ENCODE measurements around the gene NKAIN2.

NKAIN2 gene

DNA sequence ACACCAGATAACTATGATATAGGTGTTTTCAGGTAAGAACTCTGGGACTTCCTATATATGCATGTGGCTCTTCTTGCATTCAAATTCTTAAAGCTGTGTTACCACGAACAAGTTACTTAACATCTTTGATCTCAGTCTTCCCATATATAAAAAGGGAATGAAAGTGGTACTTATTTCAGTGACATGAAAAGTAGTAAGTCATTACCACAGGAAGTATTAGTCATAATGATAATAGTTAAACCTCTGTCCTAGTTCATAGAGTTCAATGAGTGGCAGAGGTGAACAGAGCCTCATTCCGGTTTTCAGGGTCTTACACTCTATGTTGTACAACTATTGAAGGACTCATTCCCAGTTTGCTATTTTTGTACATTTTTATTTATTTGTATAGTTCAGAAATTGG lies 237.0 kb downstream of the NKAIN2 start:
- Histone ChIP-seq H3K36me3 (ENCODE audit: control insufficient read depth in 1 of 2, insufficient read depth in 2 of 2, low read length in 2 of 2) (no peaks in the 10 kb centered on the region), H3K27ac (ENCODE audit: low read depth, low read length) (no peak overlapping the region), H3K9me3 (ENCODE audit: control insufficient read depth in 1 of 2, low read length in 2 of 2) (no peaks in the 10 kb centered on the region), H3K4me1 (ENCODE audit: control insufficient read depth in 1 of 2, insufficient read depth in 2 of 2, low read length in 2 of 2) (no peaks in the 10 kb centered on the region), H3K27me3 (ENCODE audit: control insufficient read depth in 1 of 2, insufficient read depth in 2 of 2, low read length in 2 of 2) (no peaks in the 10 kb centered on the region), H3K4me3 (ENCODE audit: low read depth in 1 of 2, low read length in 2 of 2) (no peak overlapping the region), H3K9ac (ENCODE audit: low read depth in 1 of 2, low read length in 2 of 2) (no peak overlapping the region)

DNA sequence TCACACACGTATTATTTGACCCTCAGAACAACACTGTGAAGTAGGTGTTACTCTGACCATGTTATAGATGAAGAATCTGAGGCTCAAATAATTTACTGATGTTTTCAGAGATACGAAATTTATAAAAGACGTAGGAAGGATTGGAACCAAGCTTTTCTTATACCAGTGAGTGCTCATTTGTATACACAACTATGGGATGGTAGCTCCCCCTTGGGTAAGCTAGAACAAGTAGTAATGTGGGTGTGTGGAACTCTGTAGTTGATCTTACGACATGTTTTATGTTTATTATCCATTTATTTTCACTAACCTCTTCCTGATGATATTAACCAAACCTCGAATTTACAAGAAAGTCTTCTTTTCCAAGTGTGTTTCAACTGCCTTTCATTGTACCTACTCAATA lies 248.5 kb downstream of the NKAIN2 start:
- Histone ChIP-seq H3K9me3 (ENCODE audit: control insufficient read depth in 1 of 2, low read length in 2 of 2) (no peaks in the 10 kb centered on the region), H3K27me3 (ENCODE audit: control insufficient read depth in 1 of 2, insufficient read depth in 2 of 2, low read length in 2 of 2) (no peaks in the 10 kb centered on the region), H3K4me3 (ENCODE audit: low read depth in 1 of 2, low read length in 2 of 2) (no peak overlapping the region), H3K36me3 (ENCODE audit: control insufficient read depth in 1 of 2, insufficient read depth in 2 of 2, low read length in 2 of 2) (no peaks in the 10 kb centered on the region), H3K4me1 (ENCODE audit: control insufficient read depth in 1 of 2, insufficient read depth in 2 of 2, low read length in 2 of 2) (no peaks in the 10 kb centered on the region), H3K27ac (ENCODE audit: low read depth, low read length) (no peak overlapping the region), H3K9ac (ENCODE audit: low read depth in 1 of 2, low read length in 2 of 2) (no peak overlapping the region)

DNA sequence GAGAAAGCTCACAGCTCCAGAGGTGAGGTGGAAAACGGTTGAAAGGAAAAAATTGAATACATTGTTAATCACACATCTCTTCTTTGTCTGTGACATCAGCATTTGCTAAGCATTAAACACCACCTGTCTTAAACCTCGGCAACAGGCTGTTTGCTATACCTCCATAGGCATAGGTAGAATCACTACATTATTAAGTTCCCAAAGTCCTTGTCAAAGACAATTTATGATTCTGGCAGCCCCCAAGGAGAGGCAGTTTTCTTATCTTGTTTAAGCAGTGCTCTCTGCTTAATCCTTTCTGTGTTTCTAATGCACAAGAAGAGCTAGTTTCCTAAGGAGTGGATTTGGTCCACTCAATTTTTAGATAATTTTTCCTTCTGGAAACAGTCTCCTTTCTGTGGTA lies 249.7 kb downstream of the NKAIN2 start:
- Histone ChIP-seq H3K9me3 (ENCODE audit: control insufficient read depth in 1 of 2, low read length in 2 of 2) (no peaks in the 10 kb centered on the region), H3K27ac (ENCODE audit: low read depth, low read length) (no peak overlapping the region), H3K36me3 (ENCODE audit: control insufficient read depth in 1 of 2, insufficient read depth in 2 of 2, low read length in 2 of 2) (no peaks in the 10 kb centered on the region), H3K4me3 (ENCODE audit: low read depth in 1 of 2, low read length in 2 of 2) (no peak overlapping the region), H3K9ac (ENCODE audit: low read depth in 1 of 2, low read length in 2 of 2) (no peak overlapping the region), H3K4me1 (ENCODE audit: control insufficient read depth in 1 of 2, insufficient read depth in 2 of 2, low read length in 2 of 2) (no peaks in the 10 kb centered on the region), H3K27me3 (ENCODE audit: control insufficient read depth in 1 of 2, insufficient read depth in 2 of 2, low read length in 2 of 2) (no peaks in the 10 kb centered on the region)

DNA sequence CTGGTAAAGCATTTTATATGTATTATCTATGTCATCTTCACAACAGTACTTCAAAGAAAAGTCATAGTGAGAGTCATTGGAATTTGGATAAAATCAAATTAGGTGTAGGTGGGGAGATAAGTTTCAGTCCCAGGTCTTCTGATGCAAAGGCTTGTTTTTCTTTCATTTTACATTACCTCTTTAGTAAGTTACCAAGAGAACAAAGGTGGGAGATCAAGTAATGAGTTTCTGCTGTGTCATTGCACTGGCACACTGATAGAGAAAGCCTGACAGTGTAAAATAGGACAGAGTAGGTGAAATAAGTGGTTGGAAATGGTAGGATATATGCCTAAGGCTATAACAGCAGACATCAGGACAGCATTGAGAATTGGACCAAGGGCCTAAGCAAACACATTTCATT lies 250.4 kb downstream of the NKAIN2 start:
- H3K4me3 ChIP-seq (ENCODE audit: low read depth in 1 of 2, low read length in 2 of 2), result no peak overlapping the region

DNA sequence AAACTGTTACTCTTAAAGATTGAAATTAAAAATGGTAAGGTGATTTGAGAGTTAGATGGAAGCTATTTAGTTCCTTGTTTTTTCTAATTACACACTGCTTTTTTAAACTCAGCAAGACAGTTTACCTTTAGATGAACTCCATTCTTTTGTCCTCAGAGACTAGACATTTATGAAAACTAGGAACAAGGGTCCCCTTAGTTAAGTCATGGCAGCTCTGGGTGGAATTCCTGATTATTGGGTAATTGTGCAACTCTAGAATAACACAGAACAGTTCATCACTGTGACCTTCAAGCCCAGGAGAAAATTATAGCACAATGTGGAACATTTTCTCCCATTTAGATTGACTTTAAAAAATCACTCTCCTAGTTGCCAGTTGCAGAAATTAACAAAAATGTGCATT lies 251.7 kb downstream of the NKAIN2 start:
- H3K27ac ChIP-seq (ENCODE audit: low read depth, low read length), result no peak overlapping the region
- H3K27me3 ChIP-seq (ENCODE audit: control insufficient read depth in 1 of 2, insufficient read depth in 2 of 2, low read length in 2 of 2), result no peaks in the 10 kb centered on the region
- H3K4me1 ChIP-seq (ENCODE audit: control insufficient read depth in 1 of 2, insufficient read depth in 2 of 2, low read length in 2 of 2), result no peaks in the 10 kb centered on the region
- no peaks in the 10 kb centered on the region for H3K36me3 ChIP-seq (ENCODE audit: control insufficient read depth in 1 of 2, insufficient read depth in 2 of 2, low read length in 2 of 2)
- no peaks in the 10 kb centered on the region for H3K9me3 ChIP-seq (ENCODE audit: control insufficient read depth in 1 of 2, low read length in 2 of 2)
- no peak overlapping the region for H3K9ac ChIP-seq (ENCODE audit: low read depth in 1 of 2, low read length in 2 of 2)
- H3K4me3 ChIP-seq (ENCODE audit: low read depth in 1 of 2, low read length in 2 of 2), result no peak overlapping the region

More for the DNA sequence above, 250.4 kb downstream of the NKAIN2 start:
- Histone ChIP-seq H3K27ac (ENCODE audit: low read depth, low read length) (no peak overlapping the region), H3K9me3 (ENCODE audit: control insufficient read depth in 1 of 2, low read length in 2 of 2) (no peaks in the 10 kb centered on the region), H3K4me1 (ENCODE audit: control insufficient read depth in 1 of 2, insufficient read depth in 2 of 2, low read length in 2 of 2) (no peaks in the 10 kb centered on the region), H3K27me3 (ENCODE audit: control insufficient read depth in 1 of 2, insufficient read depth in 2 of 2, low read length in 2 of 2) (no peaks in the 10 kb centered on the region), H3K36me3 (ENCODE audit: control insufficient read depth in 1 of 2, insufficient read depth in 2 of 2, low read length in 2 of 2) (no peaks in the 10 kb centered on the region), H3K9ac (ENCODE audit: low read depth in 1 of 2, low read length in 2 of 2) (no peak overlapping the region)

DNA sequence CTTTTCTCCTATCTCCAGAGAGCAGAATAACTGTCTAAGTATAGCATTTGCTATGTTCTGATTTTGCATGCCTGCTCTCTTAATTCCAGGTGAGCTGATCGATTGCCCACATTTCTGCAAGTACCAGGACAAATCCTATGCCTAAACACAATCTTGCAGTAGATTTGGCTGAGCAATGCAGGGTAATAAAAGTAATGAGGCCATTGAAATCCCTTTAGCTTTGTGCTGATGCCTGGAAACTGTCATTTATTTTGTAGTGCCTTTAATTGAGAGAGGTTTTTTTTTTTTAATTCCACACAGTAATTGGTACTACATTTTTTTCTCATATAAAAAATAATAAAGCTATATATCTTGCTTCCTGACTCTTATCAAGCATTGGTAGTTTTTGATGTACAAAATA lies 252.3 kb downstream of the NKAIN2 start:
- Histone ChIP-seq H3K4me3 (ENCODE audit: low read depth in 1 of 2, low read length in 2 of 2) (no peak overlapping the region), H3K9me3 (ENCODE audit: control insufficient read depth in 1 of 2, low read length in 2 of 2) (no peaks in the 10 kb centered on the region), H3K27me3 (ENCODE audit: control insufficient read depth in 1 of 2, insufficient read depth in 2 of 2, low read length in 2 of 2) (no peaks in the 10 kb centered on the region), H3K27ac (ENCODE audit: low read depth, low read length) (no peak overlapping the region), H3K9ac (ENCODE audit: low read depth in 1 of 2, low read length in 2 of 2) (no peak overlapping the region), H3K4me1 (ENCODE audit: control insufficient read depth in 1 of 2, insufficient read depth in 2 of 2, low read length in 2 of 2) (no peaks in the 10 kb centered on the region), H3K36me3 (ENCODE audit: control insufficient read depth in 1 of 2, insufficient read depth in 2 of 2, low read length in 2 of 2) (no peaks in the 10 kb centered on the region)

DNA sequence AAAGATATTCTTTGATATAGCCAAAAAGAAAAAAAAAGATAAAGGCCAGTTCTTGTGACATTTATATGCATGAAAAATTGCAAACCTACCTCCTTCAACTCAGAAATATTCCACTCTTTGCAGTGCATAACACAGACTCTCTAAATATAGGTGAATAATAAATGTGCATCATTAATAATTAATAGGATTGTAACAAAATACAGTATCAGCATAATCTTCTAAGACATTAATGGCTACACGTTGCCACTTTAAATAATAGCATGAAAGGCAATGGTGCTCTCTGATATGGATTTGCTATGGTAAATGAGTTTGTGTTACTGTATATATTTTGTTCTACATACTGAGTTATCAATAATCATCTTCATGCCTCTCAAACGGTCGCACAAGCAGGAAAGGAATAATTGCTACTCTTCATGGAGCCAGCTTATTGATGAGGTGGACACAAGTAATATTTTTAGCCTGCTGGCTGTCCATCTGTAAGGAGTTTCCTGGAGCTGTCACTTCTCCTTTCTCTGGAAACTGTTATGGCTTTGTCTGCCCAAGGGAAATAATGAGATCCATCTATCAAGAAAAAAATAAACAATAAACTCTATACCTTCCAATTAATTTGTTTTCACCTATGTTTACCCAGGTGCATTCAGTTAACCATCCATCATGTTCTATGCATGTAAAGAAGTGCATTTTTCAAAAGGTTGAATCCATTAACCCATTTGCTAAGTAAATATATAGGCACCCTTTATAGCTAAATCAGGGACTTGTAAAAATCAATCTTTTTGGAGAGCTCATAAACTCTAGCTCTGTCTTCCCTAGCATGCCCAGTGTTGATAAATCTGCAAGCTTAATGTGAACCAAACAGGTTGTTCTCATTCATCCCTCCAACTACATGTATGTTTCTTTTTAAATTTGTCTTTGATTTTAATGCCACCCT lies 253.0 kb downstream of the NKAIN2 start:
- no peak overlapping the region for H3K9ac ChIP-seq (ENCODE audit: low read depth in 1 of 2, low read length in 2 of 2)
- no peak overlapping the region for H3K4me3 ChIP-seq (ENCODE audit: low read depth in 1 of 2, low read length in 2 of 2)
- H3K9me3 ChIP-seq (ENCODE audit: control insufficient read depth in 1 of 2, low read length in 2 of 2), result no peaks in the 10 kb centered on the region
- no peak overlapping the region for H3K27ac ChIP-seq (ENCODE audit: low read depth, low read length)
- H3K36me3 ChIP-seq (ENCODE audit: control insufficient read depth in 1 of 2, insufficient read depth in 2 of 2, low read length in 2 of 2), result no peaks in the 10 kb centered on the region
- H3K27me3 ChIP-seq (ENCODE audit: control insufficient read depth in 1 of 2, insufficient read depth in 2 of 2, low read length in 2 of 2), result no peaks in the 10 kb centered on the region
- H3K4me1 ChIP-seq (ENCODE audit: control insufficient read depth in 1 of 2, insufficient read depth in 2 of 2, low read length in 2 of 2), result no peaks in the 10 kb centered on the region

DNA sequence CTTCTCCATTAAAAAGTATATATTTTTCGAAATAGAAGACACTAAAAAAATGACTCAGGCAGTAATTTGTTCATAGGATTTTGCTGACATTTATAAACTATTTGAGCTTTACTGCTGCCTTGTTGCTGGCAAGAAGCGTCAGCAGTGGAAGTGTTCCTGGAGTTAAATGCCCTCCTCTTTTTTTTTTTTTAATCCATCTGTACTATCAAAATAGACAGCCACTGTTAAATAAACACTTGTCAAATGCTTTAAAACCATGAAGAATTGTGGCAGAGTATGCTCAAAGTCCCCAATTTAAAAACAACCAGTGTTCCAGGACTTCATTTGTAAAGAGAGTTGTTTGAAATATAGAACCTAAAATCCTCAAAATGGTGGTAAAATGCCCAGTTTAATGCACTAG lies 253.8 kb downstream of the NKAIN2 start:
- no peaks in the 10 kb centered on the region for H3K4me1 ChIP-seq (ENCODE audit: control insufficient read depth in 1 of 2, insufficient read depth in 2 of 2, low read length in 2 of 2)
- H3K9ac ChIP-seq (ENCODE audit: low read depth in 1 of 2, low read length in 2 of 2), result no peak overlapping the region
- H3K27me3 ChIP-seq (ENCODE audit: control insufficient read depth in 1 of 2, insufficient read depth in 2 of 2, low read length in 2 of 2), result no peaks in the 10 kb centered on the region
- no peak overlapping the region for H3K27ac ChIP-seq (ENCODE audit: low read depth, low read length)
- no peaks in the 10 kb centered on the region for H3K36me3 ChIP-seq (ENCODE audit: control insufficient read depth in 1 of 2, insufficient read depth in 2 of 2, low read length in 2 of 2)
- no peaks in the 10 kb centered on the region for H3K9me3 ChIP-seq (ENCODE audit: control insufficient read depth in 1 of 2, low read length in 2 of 2)
- H3K4me3 ChIP-seq (ENCODE audit: low read depth in 1 of 2, low read length in 2 of 2), result no peak overlapping the region

DNA sequence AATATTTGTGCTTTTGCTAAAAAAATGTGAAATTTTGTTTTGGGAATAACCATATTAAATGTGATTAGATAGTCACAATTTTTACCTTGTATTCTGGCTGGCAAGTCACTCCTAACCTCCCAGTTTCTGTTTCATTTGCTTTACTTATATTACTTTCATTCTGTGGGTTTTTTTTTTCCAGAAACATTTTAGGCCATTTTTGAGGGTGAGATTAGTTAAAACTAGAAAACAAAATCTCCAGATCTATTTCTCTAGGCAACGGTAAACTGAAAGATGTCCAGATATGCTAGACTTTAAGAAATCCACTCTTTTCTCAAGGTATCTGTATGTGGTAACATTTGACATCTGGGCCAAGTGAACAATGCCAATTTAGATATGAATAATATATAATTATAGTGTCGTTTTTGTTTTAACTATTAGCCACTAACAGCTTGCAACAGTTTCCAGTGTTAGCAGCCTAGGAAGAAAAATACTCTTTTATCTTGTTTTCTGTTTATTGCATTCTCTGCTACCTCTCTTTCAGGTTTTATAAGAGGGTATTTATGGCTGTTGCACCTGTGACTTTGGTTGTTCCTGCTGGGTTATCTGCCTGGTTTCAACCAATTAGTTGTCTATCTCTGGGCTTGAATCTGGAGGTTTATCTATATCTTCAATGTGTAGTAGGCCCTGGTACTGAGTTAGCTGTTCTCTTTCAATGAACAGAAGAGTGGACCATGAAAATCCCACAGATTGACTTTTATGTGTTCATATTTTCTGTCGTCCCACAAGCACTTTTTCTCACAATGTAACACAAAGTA lies 260.9 kb downstream of the NKAIN2 start:
- H3K4me1 ChIP-seq (ENCODE audit: control insufficient read depth in 1 of 2, insufficient read depth in 2 of 2, low read length in 2 of 2), result no peaks in the 10 kb centered on the region
- H3K4me3 ChIP-seq (ENCODE audit: low read depth in 1 of 2, low read length in 2 of 2), result no peak overlapping the region
- H3K9ac ChIP-seq (ENCODE audit: low read depth in 1 of 2, low read length in 2 of 2), result no peak overlapping the region
- H3K27me3 ChIP-seq (ENCODE audit: control insufficient read depth in 1 of 2, insufficient read depth in 2 of 2, low read length in 2 of 2), result no peaks in the 10 kb centered on the region
- H3K9me3 ChIP-seq (ENCODE audit: control insufficient read depth in 1 of 2, low read length in 2 of 2), result no peaks in the 10 kb centered on the region
- no peak overlapping the region for H3K27ac ChIP-seq (ENCODE audit: low read depth, low read length)
- no peaks in the 10 kb centered on the region for H3K36me3 ChIP-seq (ENCODE audit: control insufficient read depth in 1 of 2, insufficient read depth in 2 of 2, low read length in 2 of 2)

DNA sequence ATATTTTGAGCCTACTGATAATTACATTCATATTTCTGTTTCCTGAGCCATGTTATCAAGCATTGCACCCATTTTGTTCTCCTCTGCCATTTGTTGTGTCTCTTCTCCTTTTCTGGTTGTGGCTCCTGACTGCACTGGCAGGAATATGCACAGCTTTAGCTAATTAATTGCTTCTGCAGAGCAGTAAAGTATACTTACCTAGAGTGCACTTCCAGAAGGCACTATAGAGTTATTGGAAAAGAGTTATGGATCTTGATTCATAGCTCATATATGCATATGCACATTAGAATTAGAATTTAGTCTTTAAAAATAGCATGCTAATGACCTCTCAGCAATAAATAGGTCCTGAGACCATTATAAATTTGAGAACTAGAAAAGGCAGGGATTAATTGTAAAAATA lies 262.6 kb downstream of the NKAIN2 start:
- H3K4me3 ChIP-seq (ENCODE audit: low read depth in 1 of 2, low read length in 2 of 2), result no peak overlapping the region
- H3K27me3 ChIP-seq (ENCODE audit: control insufficient read depth in 1 of 2, insufficient read depth in 2 of 2, low read length in 2 of 2), result no peaks in the 10 kb centered on the region
- H3K36me3 ChIP-seq (ENCODE audit: control insufficient read depth in 1 of 2, insufficient read depth in 2 of 2, low read length in 2 of 2), result no peaks in the 10 kb centered on the region
- no peak overlapping the region for H3K27ac ChIP-seq (ENCODE audit: low read depth, low read length)
- H3K4me1 ChIP-seq (ENCODE audit: control insufficient read depth in 1 of 2, insufficient read depth in 2 of 2, low read length in 2 of 2), result no peaks in the 10 kb centered on the region
- no peaks in the 10 kb centered on the region for H3K9me3 ChIP-seq (ENCODE audit: control insufficient read depth in 1 of 2, low read length in 2 of 2)
- H3K9ac ChIP-seq (ENCODE audit: low read depth in 1 of 2, low read length in 2 of 2), result no peak overlapping the region
